GM12864 (cell line): ENCODE measurements around the gene FAM8A1.

Experiments used
- DNase-seq: peaks from one replicate; pipeline ENCODE4 v3.0.0-alpha.2; 2011; ENCODE audit warnings: low read depth
- H3K4me3 ChIP-seq: 2 replicates; pipeline ENCODE4 v1.5.1; 2011; ENCODE audit warnings: mild to moderate bottlenecking, low read depth, low read length, control low read depth
- TF ChIP-seq, protein P1 (sequence below): IDR thresholded peaks from 2 replicates; pipeline ENCODE4 v1.5.1; 2011; ENCODE audit warnings: low read depth, mild to moderate bottlenecking, moderate library complexity, low read length, control low read depth, inconsistent platforms; ENCODE audit errors: missing control alignments

The FAM8A1 gene

GRCh38 chr6:17635568-17635967 lies 35.5 kb downstream of the FAM8A1 start:
- TF ChIP-seq, protein P1, sequence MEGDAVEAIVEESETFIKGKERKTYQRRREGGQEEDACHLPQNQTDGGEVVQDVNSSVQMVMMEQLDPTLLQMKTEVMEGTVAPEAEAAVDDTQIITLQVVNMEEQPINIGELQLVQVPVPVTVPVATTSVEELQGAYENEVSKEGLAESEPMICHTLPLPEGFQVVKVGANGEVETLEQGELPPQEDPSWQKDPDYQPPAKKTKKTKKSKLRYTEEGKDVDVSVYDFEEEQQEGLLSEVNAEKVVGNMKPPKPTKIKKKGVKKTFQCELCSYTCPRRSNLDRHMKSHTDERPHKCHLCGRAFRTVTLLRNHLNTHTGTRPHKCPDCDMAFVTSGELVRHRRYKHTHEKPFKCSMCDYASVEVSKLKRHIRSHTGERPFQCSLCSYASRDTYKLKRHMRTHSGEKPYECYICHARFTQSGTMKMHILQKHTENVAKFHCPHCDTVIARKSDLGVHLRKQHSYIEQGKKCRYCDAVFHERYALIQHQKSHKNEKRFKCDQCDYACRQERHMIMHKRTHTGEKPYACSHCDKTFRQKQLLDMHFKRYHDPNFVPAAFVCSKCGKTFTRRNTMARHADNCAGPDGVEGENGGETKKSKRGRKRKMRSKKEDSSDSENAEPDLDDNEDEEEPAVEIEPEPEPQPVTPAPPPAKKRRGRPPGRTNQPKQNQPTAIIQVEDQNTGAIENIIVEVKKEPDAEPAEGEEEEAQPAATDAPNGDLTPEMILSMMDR = no peak
- no peak overlapping the region for H3K4me3 ChIP-seq
- no peak for DNase-seq

DNA sequence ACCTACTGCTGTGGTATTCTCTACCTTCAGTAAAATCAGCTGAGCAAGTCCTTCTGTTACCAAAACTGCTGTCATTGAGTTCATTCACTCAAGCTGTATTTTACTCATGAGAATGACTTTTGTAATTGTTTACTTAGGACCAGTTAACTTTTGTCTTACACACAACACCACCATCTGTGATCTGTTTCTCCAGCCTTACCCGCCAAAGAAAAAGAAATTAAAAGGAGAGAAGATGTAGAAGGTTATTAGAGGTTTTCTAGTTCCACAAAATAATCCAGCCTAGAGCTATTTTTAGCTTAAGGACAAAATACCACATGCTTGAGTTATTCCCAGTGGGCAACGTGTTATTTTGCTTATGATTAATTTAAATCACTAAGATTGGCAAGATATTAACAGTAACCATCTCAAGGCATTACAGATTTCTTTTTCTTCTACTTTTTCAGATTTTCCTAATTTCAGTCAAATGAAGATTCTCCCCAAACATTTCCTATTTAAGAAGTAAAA lies 38.2 kb downstream of the FAM8A1 start:
- TF ChIP-seq, protein P1 = no peak
- no peak overlapping the region for H3K4me3 ChIP-seq
- DNase-seq = no peak

DNA sequence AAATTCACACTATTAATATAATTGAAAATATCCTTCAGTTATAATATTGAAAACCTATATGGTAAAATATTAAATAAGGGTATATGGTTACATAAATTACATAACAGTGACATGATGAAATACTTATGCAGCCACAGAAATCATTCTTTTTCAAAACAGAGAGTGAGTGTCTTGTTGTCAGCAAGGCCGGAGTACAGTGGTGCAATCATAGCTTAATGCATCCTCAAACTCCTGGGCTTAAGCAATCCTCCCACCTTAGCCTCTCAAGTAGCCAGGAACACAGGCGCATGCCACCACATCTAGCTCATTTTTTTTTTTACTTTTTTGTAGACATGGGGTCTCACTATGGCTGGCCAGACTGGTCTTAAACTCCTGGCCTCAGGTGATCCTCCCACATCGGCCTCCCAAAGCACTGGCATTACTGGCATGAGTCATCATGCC lies 40.4 kb downstream of the FAM8A1 start:
- H3K4me3 ChIP-seq = no peak overlapping the region
- DNase-seq = no peak
- TF ChIP-seq, protein P1 = no peak

DNA sequence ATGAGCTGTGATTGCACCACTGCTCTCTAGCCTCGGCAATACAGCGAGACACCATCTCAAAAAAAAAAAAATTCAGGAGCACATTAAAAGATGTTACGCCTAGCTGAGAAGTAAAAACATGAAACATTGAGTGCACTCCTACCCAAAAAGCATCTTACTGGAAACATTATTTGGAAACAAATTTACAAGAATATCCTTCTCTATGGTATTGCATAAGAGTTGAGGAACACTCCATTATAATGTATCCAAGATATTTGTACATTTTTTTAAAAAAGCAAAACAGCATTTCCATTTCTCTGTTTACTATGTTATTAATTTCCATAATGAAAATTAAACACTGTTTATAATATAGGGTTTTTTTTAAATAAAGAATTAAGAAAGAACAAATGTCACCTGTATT lies 48.6 kb downstream of the FAM8A1 start:
- TF ChIP-seq, protein P1 = no peak
- H3K4me3 ChIP-seq = no peak overlapping the region
- DNase-seq = no peak

DNA sequence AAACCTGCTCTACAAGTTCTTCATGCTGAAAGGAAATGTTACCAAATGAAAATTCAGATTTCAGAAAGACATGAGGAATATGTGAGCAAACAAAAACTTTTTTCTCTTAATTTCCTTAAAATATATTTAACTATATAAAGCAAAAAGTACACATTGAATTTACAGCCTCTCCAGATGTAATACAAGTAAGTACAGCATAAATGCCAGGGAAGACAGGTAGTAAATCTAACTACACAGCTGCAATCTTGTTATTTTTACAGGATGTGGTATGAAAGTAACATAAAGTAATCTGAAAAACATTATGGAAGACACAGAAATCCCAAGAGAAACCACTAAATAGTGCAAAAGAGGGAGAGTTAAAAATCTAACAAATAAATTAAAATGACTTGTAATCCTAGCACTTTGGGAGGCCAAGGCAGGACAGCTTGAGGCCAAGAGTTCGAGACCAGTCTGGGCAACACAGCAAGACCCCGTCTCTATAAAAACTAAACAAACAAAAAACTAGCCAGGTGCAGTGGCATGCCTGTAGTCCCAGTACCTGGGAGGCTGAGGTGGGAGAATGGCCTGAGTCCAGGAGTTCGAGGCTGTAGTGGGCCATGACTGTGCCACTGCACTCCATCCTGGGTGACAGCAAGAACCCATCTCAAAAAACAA lies 50.7 kb downstream of the FAM8A1 start:
- DNase-seq = no peak
- TF ChIP-seq, protein P1 = no peak

DNA sequence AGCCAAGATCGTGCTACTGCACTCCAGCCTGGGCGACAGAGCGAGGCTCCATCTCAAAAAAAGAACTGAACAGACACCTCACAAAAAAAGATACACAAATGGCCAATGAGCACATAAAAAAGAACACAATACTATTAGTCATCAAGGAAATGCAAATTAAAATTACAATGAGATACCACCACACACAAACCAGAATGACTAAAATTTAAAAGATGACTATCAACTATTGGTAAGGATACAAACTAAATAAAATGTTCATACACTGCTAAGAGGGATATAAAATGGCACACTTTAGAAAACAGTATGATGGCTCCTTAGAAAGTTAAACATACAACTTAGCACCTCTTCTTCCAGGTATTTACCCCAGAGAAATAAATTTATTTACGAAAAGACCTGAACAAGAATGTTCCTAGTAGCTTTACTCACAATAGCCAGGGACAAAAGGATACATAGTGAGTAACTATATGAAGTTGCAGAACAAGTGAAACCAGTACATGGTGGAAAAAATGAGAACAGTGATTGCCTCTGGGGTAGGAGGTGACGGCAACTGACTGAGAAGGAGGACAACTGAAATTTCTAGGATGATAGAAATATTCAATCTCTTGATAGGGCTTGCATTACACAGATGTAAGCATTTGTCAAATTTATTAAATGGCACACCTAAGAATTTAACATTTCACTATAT lies 53.2 kb downstream of the FAM8A1 start:
- H3K4me3 ChIP-seq = no peak overlapping the region
- TF ChIP-seq, protein P1 = no peak
- DNase-seq = no peak

More for the DNA sequence above, 50.7 kb downstream of the FAM8A1 start:
- no peak overlapping the region for H3K4me3 ChIP-seq
